Measurements from ENCODE around the gene NRL.

DNA sequence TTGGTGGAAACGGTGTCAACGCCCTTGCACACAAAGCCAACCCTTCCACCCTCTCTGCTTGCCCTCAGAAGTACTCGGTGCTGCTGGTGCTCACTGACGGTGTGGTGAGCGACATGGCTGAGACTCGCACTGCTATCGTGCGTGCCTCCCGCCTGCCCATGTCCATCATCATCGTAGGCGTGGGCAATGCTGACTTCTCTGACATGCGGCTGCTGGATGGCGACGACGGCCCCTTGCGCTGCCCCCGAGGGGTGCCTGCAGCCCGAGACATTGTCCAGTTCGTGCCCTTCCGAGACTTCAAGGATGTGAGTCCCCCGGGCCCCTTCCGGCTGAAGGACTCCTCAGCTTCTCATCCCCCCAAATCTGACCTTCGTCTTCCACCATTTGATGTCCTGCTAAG is 37.7 kb downstream of the NRL start:
- TF ChIP-seq, protein P1, sequence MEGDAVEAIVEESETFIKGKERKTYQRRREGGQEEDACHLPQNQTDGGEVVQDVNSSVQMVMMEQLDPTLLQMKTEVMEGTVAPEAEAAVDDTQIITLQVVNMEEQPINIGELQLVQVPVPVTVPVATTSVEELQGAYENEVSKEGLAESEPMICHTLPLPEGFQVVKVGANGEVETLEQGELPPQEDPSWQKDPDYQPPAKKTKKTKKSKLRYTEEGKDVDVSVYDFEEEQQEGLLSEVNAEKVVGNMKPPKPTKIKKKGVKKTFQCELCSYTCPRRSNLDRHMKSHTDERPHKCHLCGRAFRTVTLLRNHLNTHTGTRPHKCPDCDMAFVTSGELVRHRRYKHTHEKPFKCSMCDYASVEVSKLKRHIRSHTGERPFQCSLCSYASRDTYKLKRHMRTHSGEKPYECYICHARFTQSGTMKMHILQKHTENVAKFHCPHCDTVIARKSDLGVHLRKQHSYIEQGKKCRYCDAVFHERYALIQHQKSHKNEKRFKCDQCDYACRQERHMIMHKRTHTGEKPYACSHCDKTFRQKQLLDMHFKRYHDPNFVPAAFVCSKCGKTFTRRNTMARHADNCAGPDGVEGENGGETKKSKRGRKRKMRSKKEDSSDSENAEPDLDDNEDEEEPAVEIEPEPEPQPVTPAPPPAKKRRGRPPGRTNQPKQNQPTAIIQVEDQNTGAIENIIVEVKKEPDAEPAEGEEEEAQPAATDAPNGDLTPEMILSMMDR (IDR thresholded peaks at IDR 0.05), result no peak
- TF ChIP-seq EZH2phosphoT487 (IDR thresholded peaks at IDR 0.05), result no peak
